Measurements from ENCODE around the gene SLC16A3. TPM values are rescaled to one million over a fixed set of nuclear protein-coding genes. Genes with fewer than 3 reads are reported as not detected.

SLC16A3 gene
- total RNA-seq, 3 donors from 2014 or later: 10.2 to 22.6 (median 17.3) TPM

- Histone ChIP-seq H3K27me3 (no peaks in the 10 kb centered on the region), H3K36me3 (no peaks in the 10 kb centered on the region), H3K9me3 (no peaks in the 10 kb centered on the region), H3K4me3 (no peak overlapping the region), H3K27ac (peak overlapping the region; percentile 17 to 23), H3K4me1 (peaks cover 5 to 12% of the 10 kb centered on the region in 2 donors)
- TF ChIP-seq POLR2AphosphoS5 (IDR thresholded peaks at IDR 0.05) (no peak), POLR2A (IDR thresholded peaks at IDR 0.05) (no peak), CTCF (IDR thresholded peaks at IDR 0.05) (no peak)
- DNase-seq (ENCODE audit: low spot score in 2 of 2): no peak
- intact Hi-C loops (cut with DNase I; ENCODE audit: low total_unique reads): no loop called here
Measured at GRCh38 chr17:82283208-82283749, 54.4 kb downstream of the SLC16A3 start.

- Histone ChIP-seq H3K27ac (peak overlapping the region; percentile 33 to 68), H3K27me3 (no peaks in the 10 kb centered on the region), H3K36me3 (no peaks in the 10 kb centered on the region), H3K4me3 (no peak overlapping the region), H3K4me1 (peaks cover 5 to 12% of the 10 kb centered on the region in 2 donors), H3K9me3 (no peaks in the 10 kb centered on the region)
- TF ChIP-seq POLR2A (IDR thresholded peaks at IDR 0.05) (no peak), POLR2AphosphoS5 (IDR thresholded peaks at IDR 0.05) (no peak)
- intact Hi-C loops (cut with DNase I; ENCODE audit: low total_unique reads): no loop called here
- DNase-seq (ENCODE audit: low spot score in 2 of 2): peak in 1 of 2 donors; percentile 61
Measured at GRCh38 chr17:82285141-82285540, 56.3 kb downstream of the SLC16A3 start.

- Histone ChIP-seq H3K4me3 (no peak overlapping the region), H3K36me3 (no peaks in the 10 kb centered on the region), H3K27ac (peak overlapping the region; percentile 80 to 85), H3K9me3 (no peaks in the 10 kb centered on the region), H3K27me3 (no peaks in the 10 kb centered on the region), H3K4me1 (peaks cover 0 to 12% of the 10 kb centered on the region in 2 donors)
- no peak for DNase-seq (ENCODE audit: low spot score in 2 of 2)
- TF ChIP-seq CTCF (IDR thresholded peaks at IDR 0.05) (no peak), POLR2A (IDR thresholded peaks at IDR 0.05) (no peak), POLR2AphosphoS5 (IDR thresholded peaks at IDR 0.05) (no peak)
- intact Hi-C loops (cut with DNase I; ENCODE audit: low total_unique reads): no loop called here
Measured at GRCh38 chr17:82287013-82287867, 58.4 kb downstream of the SLC16A3 start.

GRCh38 chr17:82287868-82288801, 59.3 kb downstream of the SLC16A3 start:
- Histone ChIP-seq H3K27ac (peak overlapping the region; percentile 80 to 85), H3K36me3 (no peaks in the 10 kb centered on the region), H3K4me3 (no peak overlapping the region), H3K27me3 (no peaks in the 10 kb centered on the region), H3K9me3 (no peaks in the 10 kb centered on the region), H3K4me1 (peaks cover 0 to 6% of the 10 kb centered on the region in 2 donors)
- peak; percentile 77 to 80 for DNase-seq (ENCODE audit: low spot score in 2 of 2)
- peak in 2 of 3 donors; percentile 70 to 75 for TF ChIP-seq POLR2AphosphoS5 (IDR thresholded peaks at IDR 0.05)
- TF ChIP-seq POLR2A (IDR thresholded peaks at IDR 0.05): no peak
- intact Hi-C loops (cut with DNase I; ENCODE audit: low total_unique reads): no loop called here

Other genes starting within 250 kb of the SLC16A3 start
- 10 to 100 TPM; 79.5 to 94.7 (median 92.5) TPM for gene CENPX, start 206.2 kb upstream of the SLC16A3 start, total RNA-seq
- 10 to 100 TPM in 2 of 3 donors, 1 to 10 TPM in 1; 8.0 to 18.7 (median 14.7) TPM for gene LRRC45, start 205.7 kb upstream of the SLC16A3 start, total RNA-seq
- gene RAC3, start 197.4 kb upstream of the SLC16A3 start, total RNA-seq: 10 to 100 TPM in 2 of 3 donors, 1 to 10 TPM in 1; 7.6 to 23.0 (median 16.1) TPM
- gene DCXR, start 191.3 kb upstream of the SLC16A3 start, total RNA-seq: 100 to 1,000 TPM; 202 to 484 (median 228) TPM
- 10 to 100 TPM; 30.5 to 49.4 (median 31.8) TPM for gene RFNG, start 177.2 kb upstream of the SLC16A3 start, total RNA-seq
- gene GPS1, start 177.1 kb upstream of the SLC16A3 start, total RNA-seq: 10 to 100 TPM; 68.8 to 95.4 (median 94.4) TPM
- gene DUS1L, start 163.2 kb upstream of the SLC16A3 start, total RNA-seq: 10 to 100 TPM; 55.0 to 96.4 (median 82.0) TPM
- 100 to 1,000 TPM in 1 of 3 donors, 10 to 100 TPM in 2; 95.4 to 590 (median 98.6) TPM for gene FASN, start 130.8 kb upstream of the SLC16A3 start, total RNA-seq
- 10 to 100 TPM; 13.4 to 56.9 (median 52.8) TPM for gene CCDC57, start 16.2 kb upstream of the SLC16A3 start, total RNA-seq
- gene CSNK1D, start 44.7 kb downstream of the SLC16A3 start, total RNA-seq: 10 to 100 TPM; 50.7 to 85.9 (median 75.2) TPM
- gene CD7, start 88.6 kb downstream of the SLC16A3 start, total RNA-seq: 1 to 10 TPM in 2 of 3 donors, not detected in 1; 1.3 to 1.8 TPM
- gene SECTM1, start 104.7 kb downstream of the SLC16A3 start, total RNA-seq: 10 to 100 TPM; 11.5 to 23.9 (median 16.2) TPM
- not detected for gene TEX19, start 130.2 kb downstream of the SLC16A3 start, total RNA-seq
- under 1 TPM in 1 of 3 donors, not detected in 2; 0.33 TPM for gene UTS2R, start 142.7 kb downstream of the SLC16A3 start, total RNA-seq
- 100 to 1,000 TPM in 1 of 3 donors, 10 to 100 TPM in 2; 48.2 to 157 (median 68.2) TPM for gene HEXD, start 189.3 kb downstream of the SLC16A3 start, total RNA-seq
- gene OGFOD3, start 189.5 kb downstream of the SLC16A3 start, total RNA-seq: 10 to 100 TPM; 26.3 to 32.8 (median 28.5) TPM
- 10 to 100 TPM; 54.7 to 71.4 (median 61.9) TPM for gene CYBC1, start 221.7 kb downstream of the SLC16A3 start, total RNA-seq
- 10 to 100 TPM; 31.9 to 59.5 (median 44.9) TPM for gene NARF, start 229.7 kb downstream of the SLC16A3 start, total RNA-seq

All from breast epithelium (tissue), 4 donors.